Keratinocyte (primary cell): ENCODE data around the gene ADAMTS16.

Experiments
- EZH2 ChIP-seq: IDR thresholded peaks from one replicate; pipeline ENCODE4 v1.6.1; 2012; ENCODE audit warnings: inconsistent platforms, mild to moderate bottlenecking, low read length, moderate library complexity
- TF ChIP-seq, protein P1 (sequence below), 3 experiments: IDR thresholded peaks in 1 of 3; conservative IDR thresholded peaks in 1 of 3; optimal IDR thresholded peaks in 1 of 3; 2 replicates in 2 of 3; 3 replicates in 1 of 3; pipeline versions ENCODE3 to v1.5.1; 2011; ENCODE audit warnings: low read length in 3 of 3, mild to moderate bottlenecking in 3 of 3, moderate library complexity in 2 of 3, control low read depth in 1 of 3, inconsistent platforms in 1 of 3; ENCODE audit not compliant: insufficient read depth in 2 of 3; ENCODE audit errors: extremely low read depth in 1 of 3

DNA sequence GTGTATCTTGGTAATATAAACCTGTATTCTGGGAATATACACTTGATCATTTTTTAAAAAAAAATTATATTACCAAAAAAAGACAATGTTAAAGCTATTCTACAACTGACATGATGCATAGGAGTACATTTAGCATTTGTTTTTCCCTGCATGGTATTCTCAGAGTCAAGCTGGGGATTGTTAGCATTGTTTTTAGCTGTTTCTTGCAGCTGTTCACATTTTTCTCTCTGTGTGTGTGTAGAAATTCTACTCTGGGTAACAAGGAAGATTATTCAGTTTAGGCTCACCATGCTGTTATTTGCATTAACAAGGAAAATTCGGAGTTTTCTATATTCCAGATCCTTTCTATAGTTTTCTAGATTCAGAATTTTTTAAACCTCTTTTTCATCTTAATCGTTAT is 62.2 kb downstream of the ADAMTS16 start:
- TF ChIP-seq, protein P1, sequence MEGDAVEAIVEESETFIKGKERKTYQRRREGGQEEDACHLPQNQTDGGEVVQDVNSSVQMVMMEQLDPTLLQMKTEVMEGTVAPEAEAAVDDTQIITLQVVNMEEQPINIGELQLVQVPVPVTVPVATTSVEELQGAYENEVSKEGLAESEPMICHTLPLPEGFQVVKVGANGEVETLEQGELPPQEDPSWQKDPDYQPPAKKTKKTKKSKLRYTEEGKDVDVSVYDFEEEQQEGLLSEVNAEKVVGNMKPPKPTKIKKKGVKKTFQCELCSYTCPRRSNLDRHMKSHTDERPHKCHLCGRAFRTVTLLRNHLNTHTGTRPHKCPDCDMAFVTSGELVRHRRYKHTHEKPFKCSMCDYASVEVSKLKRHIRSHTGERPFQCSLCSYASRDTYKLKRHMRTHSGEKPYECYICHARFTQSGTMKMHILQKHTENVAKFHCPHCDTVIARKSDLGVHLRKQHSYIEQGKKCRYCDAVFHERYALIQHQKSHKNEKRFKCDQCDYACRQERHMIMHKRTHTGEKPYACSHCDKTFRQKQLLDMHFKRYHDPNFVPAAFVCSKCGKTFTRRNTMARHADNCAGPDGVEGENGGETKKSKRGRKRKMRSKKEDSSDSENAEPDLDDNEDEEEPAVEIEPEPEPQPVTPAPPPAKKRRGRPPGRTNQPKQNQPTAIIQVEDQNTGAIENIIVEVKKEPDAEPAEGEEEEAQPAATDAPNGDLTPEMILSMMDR (optimal IDR thresholded peaks at IDR 0.05 in 1 of 3, IDR thresholded peaks at IDR 0.05 in 1 of 3, conservative IDR thresholded peaks at IDR 0.05 in 1 of 3; ENCODE audit: extremely low read depth in 1 of 3, insufficient read depth in 2 of 3, low read length in 3 of 3), result no peak
- TF ChIP-seq EZH2, result no peak
